ENCODE data around the gene TNIP3.

The TNIP3 gene

GRCh38 chr4:121165206-121165605, 1.1 kb upstream of the TNIP3 start:
- DNase-seq (ENCODE audit: insufficient read length, low spot score) (no peak), FAIRE-seq (no peak)
- TF ChIP-seq POLR2A (IDR thresholded peaks at IDR 0.05; ENCODE audit: low read depth, low read length): no peak

- no peak for FAIRE-seq
- no peak for DNase-seq (ENCODE audit: insufficient read length, low spot score)
- TF ChIP-seq POLR2A (IDR thresholded peaks at IDR 0.05; ENCODE audit: low read depth, low read length): no peak
Observed at GRCh38 chr4:121156822-121157769, 7.0 kb downstream of the TNIP3 start.

DNA sequence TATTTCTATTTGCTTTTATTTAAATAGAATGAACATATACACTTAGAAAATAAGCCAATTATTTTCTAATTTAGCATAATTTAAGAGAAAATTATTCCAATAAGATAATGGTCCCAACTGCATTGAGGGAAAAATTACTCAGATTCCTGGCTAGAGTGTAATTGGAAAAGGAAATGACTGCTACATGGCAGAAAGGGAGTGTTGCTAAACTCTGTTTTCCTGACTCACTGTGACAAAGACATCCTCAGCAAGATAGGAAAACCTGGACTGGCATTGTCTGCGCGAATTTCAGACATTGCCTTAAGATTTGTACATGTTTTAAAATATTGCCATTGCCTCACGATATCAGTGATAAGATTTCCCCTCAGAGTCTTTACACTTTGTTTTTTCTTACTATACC, 8.2 kb downstream of the TNIP3 start:
- peak; percentile 27 for DNase-seq (ENCODE audit: insufficient read length, low spot score)
- FAIRE-seq: peak; percentile 90
- no peak for TF ChIP-seq POLR2A (IDR thresholded peaks at IDR 0.05; ENCODE audit: low read depth, low read length)

DNA sequence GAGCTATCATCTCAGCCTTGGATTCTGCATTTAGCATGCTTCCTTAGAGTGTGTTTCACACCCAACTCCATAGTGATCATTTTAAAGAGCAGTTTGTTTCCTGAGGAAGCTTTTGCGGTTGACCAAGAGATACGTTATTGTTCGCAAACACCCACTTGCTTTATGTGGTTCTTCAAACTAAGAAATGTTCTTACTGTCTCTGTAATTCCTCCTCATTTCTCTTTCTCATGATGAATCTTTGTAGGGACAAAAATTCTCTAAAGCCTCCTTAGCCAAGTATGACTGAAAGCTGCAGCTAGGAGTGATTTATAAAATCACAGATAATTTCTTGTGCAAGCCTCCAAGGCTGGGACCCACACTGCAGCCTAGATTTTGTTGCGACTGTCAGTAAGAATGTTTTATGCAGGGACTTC, 10.0 kb downstream of the TNIP3 start:
- DNase-seq (ENCODE audit: insufficient read length, low spot score) (no peak), FAIRE-seq (no peak)
- no peak for TF ChIP-seq POLR2A (IDR thresholded peaks at IDR 0.05; ENCODE audit: low read depth, low read length)

- DNase-seq (ENCODE audit: insufficient read length, low spot score) (no peak), FAIRE-seq (no peak)
- no peak for TF ChIP-seq POLR2A (IDR thresholded peaks at IDR 0.05; ENCODE audit: low read depth, low read length)
Observed at GRCh38 chr4:121151942-121152341, 12.2 kb downstream of the TNIP3 start.

- DNase-seq (ENCODE audit: insufficient read length, low spot score) (no peak), FAIRE-seq (no peak)
- no peak for TF ChIP-seq POLR2A (IDR thresholded peaks at IDR 0.05; ENCODE audit: low read depth, low read length)
Observed at GRCh38 chr4:121150486-121150885, 13.6 kb downstream of the TNIP3 start.

DNA sequence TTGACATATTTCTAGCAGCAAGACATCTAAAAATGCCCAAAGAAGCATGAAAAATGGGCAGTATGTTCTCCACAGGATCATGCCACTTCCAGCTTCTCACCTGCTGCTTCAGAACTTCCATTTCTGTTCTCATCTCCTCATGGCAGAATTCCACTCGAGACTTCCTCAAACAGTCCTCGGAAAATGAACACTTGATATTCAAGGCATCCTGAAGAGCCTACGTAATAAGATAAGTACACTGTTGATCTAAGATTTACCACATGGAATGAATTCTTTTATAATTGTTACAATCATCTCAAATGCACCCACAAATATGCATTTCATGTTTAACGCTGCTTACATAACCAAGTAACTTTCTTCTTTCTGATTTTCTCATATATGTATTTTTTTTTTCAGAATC, 14.1 kb downstream of the TNIP3 start:
- no peak for DNase-seq (ENCODE audit: insufficient read length, low spot score)
- no peak for TF ChIP-seq POLR2A (IDR thresholded peaks at IDR 0.05; ENCODE audit: low read depth, low read length)
- no peak for FAIRE-seq

DNA sequence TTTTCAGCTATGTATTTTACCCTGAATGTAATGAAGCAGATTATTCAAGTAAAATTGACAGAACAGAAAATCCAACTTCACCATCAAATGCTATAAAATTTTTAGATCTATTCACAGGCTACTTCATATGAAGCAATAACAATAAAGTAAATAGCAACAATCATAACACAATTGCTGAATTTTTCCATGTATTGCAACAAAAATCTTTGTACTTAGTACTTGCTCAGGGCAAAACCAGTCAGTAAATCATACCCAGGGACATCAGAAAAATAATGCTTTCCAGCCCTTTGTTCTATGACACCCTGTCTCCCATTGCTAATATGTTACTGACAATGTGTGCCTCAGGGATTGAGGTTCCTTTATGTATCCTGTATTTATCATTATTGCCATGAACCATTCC, 15.5 kb downstream of the TNIP3 start:
- TF ChIP-seq POLR2A (IDR thresholded peaks at IDR 0.05; ENCODE audit: low read depth, low read length): no peak
- FAIRE-seq: no peak
- no peak for DNase-seq (ENCODE audit: insufficient read length, low spot score)

- FAIRE-seq (no peak), DNase-seq (ENCODE audit: insufficient read length, low spot score) (no peak)
- TF ChIP-seq POLR2A (IDR thresholded peaks at IDR 0.05; ENCODE audit: low read depth, low read length): no peak
Observed at GRCh38 chr4:121148000-121148399, 16.1 kb downstream of the TNIP3 start.

- DNase-seq (ENCODE audit: insufficient read length, low spot score): no peak
- no peak for FAIRE-seq
- no peak for TF ChIP-seq POLR2A (IDR thresholded peaks at IDR 0.05; ENCODE audit: low read depth, low read length)
Observed at GRCh38 chr4:121146530-121146929, 17.6 kb downstream of the TNIP3 start.

DNA sequence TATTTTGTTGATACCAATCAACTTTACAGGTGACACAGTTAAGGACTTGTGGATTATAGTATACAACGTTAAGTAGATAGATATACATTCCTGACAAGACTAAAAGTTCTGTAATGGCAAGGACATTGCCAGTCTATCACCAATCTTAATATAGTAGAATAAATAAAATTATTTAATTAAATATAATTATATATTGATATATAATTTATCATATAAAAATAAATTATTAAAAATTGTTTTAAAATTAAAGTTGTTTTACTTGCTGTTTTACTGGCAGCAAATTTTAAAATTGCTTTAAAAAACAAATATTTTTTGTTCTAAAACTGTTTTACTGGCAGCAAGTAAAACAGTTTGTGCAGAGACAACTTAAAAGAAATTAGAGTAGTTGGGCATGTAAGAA, 18.7 kb downstream of the TNIP3 start:
- TF ChIP-seq POLR2A (IDR thresholded peaks at IDR 0.05; ENCODE audit: low read depth, low read length): no peak
- FAIRE-seq: no peak
- no peak for DNase-seq (ENCODE audit: insufficient read length, low spot score)

DNA sequence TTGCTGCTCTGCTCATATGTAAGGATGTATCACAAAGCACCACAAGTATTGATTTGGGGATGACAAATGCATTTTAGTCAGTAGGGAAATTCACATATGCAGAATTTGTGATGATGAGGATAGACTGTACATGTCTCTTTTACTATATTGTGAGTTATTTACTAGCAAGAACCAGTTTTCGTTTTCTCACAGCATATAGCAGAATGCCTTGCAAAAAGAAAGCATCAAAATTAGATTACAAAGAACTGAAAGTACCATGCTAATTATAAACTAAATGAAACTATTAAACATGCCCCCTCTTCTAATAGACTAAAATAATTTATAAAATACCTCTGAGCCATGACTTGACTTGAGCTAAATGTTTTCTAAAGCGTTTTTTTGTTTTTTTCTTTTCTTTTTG, 20.1 kb downstream of the TNIP3 start:
- TF ChIP-seq POLR2A (IDR thresholded peaks at IDR 0.05; ENCODE audit: low read depth, low read length): no peak
- FAIRE-seq: no peak
- no peak for DNase-seq (ENCODE audit: insufficient read length, low spot score)

DNA sequence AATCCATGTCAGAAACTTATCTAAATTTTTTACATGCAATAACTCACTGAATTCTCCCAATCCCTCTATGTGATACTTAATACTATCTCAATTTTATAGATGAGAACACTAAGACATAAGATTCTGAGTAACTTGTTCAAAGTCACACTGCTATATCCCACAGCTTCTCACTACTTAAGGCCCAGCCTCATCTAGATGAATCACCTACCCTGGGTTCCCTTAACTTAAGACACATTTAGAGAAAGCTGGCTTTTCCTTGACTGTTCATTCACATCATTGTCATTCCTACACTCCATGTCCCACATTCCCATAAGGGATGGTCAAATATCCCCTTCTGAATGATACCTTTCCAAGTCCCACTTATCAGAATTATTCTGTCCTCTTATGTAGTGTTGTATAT, 21.0 kb downstream of the TNIP3 start:
- TF ChIP-seq POLR2A (IDR thresholded peaks at IDR 0.05; ENCODE audit: low read depth, low read length): no peak
- DNase-seq (ENCODE audit: insufficient read length, low spot score) (no peak), FAIRE-seq (no peak)

DNA sequence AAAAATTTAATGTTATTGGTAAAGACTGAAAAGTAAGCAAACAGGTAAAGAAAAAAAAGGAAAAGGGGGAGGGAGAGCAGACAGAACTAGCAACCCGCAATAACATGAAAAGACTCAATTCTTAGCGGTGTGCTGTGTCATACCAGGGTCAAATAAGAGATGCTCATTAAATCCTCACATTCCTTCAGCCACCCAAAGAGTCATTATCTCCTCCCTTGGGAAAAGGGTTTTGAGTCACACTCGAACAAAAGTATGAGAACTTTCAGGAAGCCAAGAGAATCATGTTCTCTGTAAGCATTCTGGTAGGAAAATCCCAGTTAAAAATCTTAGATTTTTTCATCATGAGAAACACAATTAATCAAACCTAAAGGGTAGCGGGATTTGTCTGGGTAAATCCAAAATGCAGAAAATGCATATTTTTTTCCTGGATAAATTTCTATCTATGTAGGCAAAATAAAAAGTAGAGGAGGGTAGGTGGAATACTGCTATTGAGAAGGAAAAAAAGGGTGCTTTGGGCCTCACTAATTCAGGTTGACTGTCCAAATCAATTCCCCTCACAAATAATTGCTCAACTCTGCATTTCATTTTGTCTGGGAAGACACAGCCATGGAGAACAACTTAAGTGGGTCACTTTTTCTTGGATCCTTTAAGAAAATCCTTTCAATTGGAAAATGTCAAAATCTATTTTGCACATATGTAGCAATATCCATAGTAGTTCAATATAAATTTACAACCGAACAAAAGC, 23.2 kb downstream of the TNIP3 start:
- DNase-seq (ENCODE audit: insufficient read length, low spot score) (no peak), FAIRE-seq (no peak)
- no peak for TF ChIP-seq POLR2A (IDR thresholded peaks at IDR 0.05; ENCODE audit: low read depth, low read length)

Data from H54 (cell line).